ENCODE results near the gene SPATA2. TPM values are rescaled to one million over a fixed set of nuclear protein-coding genes. Genes with fewer than 3 reads are reported as not detected.

Gene SPATA2
- total and polyA plus RNA-seq, 2 donors (not counting 3 experiments of a cell fraction or from before 2014, with no cell fraction given) = 4.9 to 6.1 TPM

- no peak overlapping the region for H3K4me2 ChIP-seq (ENCODE audit: insufficient read depth, low read length)
- TF ChIP-seq MAX (IDR thresholded peaks at IDR 0.05; ENCODE audit: insufficient read depth, insufficient read length) (no peak), FOS (IDR thresholded peaks at IDR 0.05; ENCODE audit: borderline replicate concordance, insufficient read depth, low read length) (peak; percentile 47)
- BruUV-seq (replicated peaks) = no TSS peak
- intact Hi-C loops (cut with micrococcal nuclease) (no loop called here), dilution Hi-C loops (cut with MboI; ENCODE audit: extremely low pct_ligation_motif_present, low sequenced_read_pairs) (no loop called here)
- H3K4me1 ChIP-seq (ENCODE audit: control insufficient read depth, extremely low read depth, insufficient read depth, low read length) = no peaks in the 10 kb centered on the region
- DNase-seq (ENCODE audit: low read depth, low spot score) = peak; percentile 61
- H3K9me1 ChIP-seq (replicated peaks; ENCODE audit: control insufficient read depth, extremely low read depth, insufficient read depth, low read length) = no peaks in the 10 kb centered on the region
- H3K27ac ChIP-seq (ENCODE audit: insufficient read depth, low read depth, low read length) = peak overlapping the region; percentile 19
- H3K36me3 ChIP-seq (ENCODE audit: control insufficient read depth in 2 of 2, extremely low read depth in 1 of 2, insufficient read depth in 2 of 2, low read length in 2 of 2) = peaks cover 5 to 10% of the 10 kb centered on the region in 2 experiments
- CTCF ChIA-PET = interaction anchor here (0.8 to 2.9 kb wide), 7 partner anchors 13 to 312 kb away, joined by 3 to 10 read pairs (median 3); no protein-coding TSS in a partner anchor
- peak; percentile 92 for FAIRE-seq
- H2AFZ ChIP-seq (ENCODE audit: low read depth, low read length) = no peak overlapping the region
- no peaks in the 10 kb centered on the region for H3K79me2 ChIP-seq (ENCODE audit: control insufficient read depth, insufficient read depth, low read length)
- no peaks in the 10 kb centered on the region for H4K20me1 ChIP-seq (replicated peaks; ENCODE audit: control insufficient read depth, extremely low read depth, insufficient read depth, low read length)
- H3K9ac ChIP-seq (replicated peaks; ENCODE audit: extremely low read depth, insufficient read depth, low read length) = no peak overlapping the region
- no peak overlapping the region for H3K4me3 ChIP-seq (replicated peaks in 1 of 3; ENCODE audit: insufficient read depth in 1 of 3, low read depth in 1 of 3, low read length in 3 of 3)
- POLR2A ChIA-PET = no interaction called here
- no peaks in the 10 kb centered on the region for H3K27me3 ChIP-seq (ENCODE audit: control insufficient read depth in 2 of 2, insufficient read depth in 2 of 2, low read length in 2 of 2)
- H3K9me3 ChIP-seq (replicated peaks; ENCODE audit: control insufficient read depth, insufficient read depth, low read length) = no peaks in the 10 kb centered on the region
Observed at GRCh38 chr20:49853640-49854039, 61.7 kb downstream of the SPATA2 start.

Small RNAs within 50 kb of the gene (small RNA-seq; reads per million reads assigned to genes)
- gene RF00017 (ENCODE audit: insufficient read depth, insufficient read length, low read depth, low replicate concordance) (not detected), gene RF00019 (ENCODE audit: insufficient read depth, insufficient read length, low read depth, low replicate concordance) (not detected)

Other genes starting within 250 kb of the SPATA2 start
- gene B4GALT5, start 201.7 kb downstream of the SPATA2 start, total RNA-seq = 58.5 and 70.1 TPM in 2 replicates
- 51.0 and 54.4 TPM in 2 replicates for gene B4GALT5, start 201.7 kb downstream of the SPATA2 start, polyA plus RNA-seq
- gene SLC9A8, start 102.7 kb downstream of the SPATA2 start, total RNA-seq = 11.2 and 14.4 TPM in 2 replicates
- gene SLC9A8, start 102.7 kb downstream of the SPATA2 start, polyA plus RNA-seq = 4.4 and 5.1 TPM in 2 replicates
- 41.6 and 45.8 TPM in 2 replicates for gene RNF114, start 20.9 kb upstream of the SPATA2 start, total RNA-seq
- gene RNF114, start 20.9 kb upstream of the SPATA2 start, polyA plus RNA-seq = 54.6 and 81.7 TPM in 2 replicates
- gene SNAI1, start 67.5 kb upstream of the SPATA2 start, total RNA-seq = 13.4 and 14.5 TPM in 2 replicates
- gene SNAI1, start 67.5 kb upstream of the SPATA2 start, polyA plus RNA-seq = 10.8 and 11.5 TPM in 2 replicates
- gene UBE2V1, start 197.6 kb upstream of the SPATA2 start, total RNA-seq = 147 and 156 TPM in 2 replicates
- gene UBE2V1, start 197.6 kb upstream of the SPATA2 start, polyA plus RNA-seq = 111 and 145 TPM in 2 replicates
- 62.7 and 71.9 TPM in 2 replicates for gene PEDS1, start 238.2 kb upstream of the SPATA2 start, total RNA-seq
- gene PEDS1, start 238.2 kb upstream of the SPATA2 start, polyA plus RNA-seq = 131 and 182 TPM in 2 replicates

All from endothelial cell of umbilical vein (primary cell).